ENCODE results near the gene TOMT. TPM values are rescaled to one million over a fixed set of nuclear protein-coding genes. Genes with fewer than 3 reads are reported as not detected.

Gene TOMT
- total and polyA plus RNA-seq, 2 experiments from 2014 or later = not detected

DNA sequence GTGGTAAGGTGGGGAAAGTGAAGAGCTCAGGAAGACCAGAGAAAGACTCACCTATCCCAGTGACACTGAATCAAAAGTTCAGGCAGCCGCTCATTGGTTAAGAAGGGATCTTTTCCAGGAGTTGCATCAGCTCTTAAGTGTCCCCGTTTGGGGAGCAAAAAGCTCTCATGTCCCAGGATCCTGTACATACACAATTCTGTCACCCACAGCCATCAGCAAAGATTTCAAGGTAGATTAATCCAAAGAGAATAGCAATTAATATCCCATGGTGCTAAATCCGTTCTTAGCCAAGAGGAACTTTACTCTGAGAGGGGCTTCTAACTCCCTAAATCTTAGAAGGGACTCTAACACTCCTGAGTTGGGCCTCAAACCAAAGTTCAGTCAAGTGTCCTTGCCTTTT, 49.1 kb downstream of the TOMT start (continued):
- TF ChIP-seq, protein P1, sequence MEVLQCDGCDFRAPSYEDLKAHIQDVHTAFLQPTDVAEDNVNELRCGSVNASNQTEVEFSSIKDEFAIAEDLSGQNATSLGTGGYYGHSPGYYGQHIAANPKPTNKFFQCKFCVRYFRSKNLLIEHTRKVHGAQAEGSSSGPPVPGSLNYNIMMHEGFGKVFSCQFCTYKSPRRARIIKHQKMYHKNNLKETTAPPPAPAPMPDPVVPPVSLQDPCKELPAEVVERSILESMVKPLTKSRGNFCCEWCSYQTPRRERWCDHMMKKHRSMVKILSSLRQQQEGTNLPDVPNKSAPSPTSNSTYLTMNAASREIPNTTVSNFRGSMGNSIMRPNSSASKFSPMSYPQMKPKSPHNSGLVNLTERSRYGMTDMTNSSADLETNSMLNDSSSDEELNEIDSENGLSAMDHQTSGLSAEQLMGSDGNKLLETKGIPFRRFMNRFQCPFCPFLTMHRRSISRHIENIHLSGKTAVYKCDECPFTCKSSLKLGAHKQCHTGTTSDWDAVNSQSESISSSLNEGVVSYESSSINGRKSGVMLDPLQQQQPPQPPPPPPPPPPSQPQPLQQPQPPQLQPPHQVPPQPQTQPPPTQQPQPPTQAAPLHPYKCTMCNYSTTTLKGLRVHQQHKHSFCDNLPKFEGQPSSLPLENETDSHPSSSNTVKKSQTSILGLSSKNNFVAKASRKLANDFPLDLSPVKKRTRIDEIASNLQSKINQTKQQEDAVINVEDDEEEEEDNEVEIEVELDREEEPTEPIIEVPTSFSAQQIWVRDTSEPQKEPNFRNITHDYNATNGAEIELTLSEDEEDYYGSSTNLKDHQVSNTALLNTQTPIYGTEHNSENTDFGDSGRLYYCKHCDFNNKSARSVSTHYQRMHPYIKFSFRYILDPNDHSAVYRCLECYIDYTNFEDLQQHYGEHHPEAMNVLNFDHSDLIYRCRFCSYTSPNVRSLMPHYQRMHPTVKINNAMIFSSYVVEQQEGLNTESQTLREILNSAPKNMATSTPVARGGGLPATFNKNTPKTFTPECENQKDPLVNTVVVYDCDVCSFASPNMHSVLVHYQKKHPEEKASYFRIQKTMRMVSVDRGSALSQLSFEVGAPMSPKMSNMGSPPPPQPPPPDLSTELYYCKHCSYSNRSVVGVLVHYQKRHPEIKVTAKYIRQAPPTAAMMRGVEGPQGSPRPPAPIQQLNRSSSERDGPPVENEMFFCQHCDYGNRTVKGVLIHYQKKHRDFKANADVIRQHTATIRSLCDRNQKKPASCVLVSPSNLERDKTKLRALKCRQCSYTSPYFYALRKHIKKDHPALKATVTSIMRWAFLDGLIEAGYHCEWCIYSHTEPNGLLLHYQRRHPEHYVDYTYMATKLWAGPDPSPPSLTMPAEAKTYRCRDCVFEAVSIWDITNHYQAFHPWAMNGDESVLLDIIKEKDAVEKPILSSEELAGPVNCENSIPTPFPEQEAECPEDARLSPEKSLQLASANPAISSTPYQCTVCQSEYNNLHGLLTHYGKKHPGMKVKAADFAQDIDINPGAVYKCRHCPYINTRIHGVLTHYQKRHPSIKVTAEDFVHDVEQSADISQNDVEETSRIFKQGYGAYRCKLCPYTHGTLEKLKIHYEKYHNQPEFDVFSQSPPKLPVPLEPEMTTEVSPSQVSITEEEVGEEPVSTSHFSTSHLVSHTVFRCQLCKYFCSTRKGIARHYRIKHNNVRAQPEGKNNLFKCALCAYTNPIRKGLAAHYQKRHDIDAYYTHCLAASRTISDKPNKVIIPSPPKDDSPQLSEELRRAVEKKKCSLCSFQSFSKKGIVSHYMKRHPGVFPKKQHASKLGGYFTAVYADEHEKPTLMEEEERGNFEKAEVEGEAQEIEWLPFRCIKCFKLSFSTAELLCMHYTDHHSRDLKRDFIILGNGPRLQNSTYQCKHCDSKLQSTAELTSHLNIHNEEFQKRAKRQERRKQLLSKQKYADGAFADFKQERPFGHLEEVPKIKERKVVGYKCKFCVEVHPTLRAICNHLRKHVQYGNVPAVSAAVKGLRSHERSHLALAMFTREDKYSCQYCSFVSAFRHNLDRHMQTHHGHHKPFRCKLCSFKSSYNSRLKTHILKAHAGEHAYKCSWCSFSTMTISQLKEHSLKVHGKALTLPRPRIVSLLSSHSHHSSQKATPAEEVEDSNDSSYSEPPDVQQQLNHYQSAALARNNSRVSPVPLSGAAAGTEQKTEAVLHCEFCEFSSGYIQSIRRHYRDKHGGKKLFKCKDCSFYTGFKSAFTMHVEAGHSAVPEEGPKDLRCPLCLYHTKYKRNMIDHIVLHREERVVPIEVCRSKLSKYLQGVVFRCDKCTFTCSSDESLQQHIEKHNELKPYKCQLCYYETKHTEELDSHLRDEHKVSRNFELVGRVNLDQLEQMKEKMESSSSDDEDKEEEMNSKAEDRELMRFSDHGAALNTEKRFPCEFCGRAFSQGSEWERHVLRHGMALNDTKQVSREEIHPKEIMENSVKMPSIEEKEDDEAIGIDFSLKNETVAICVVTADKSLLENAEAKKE (CRISPR knock-in tag; IDR thresholded peaks at IDR 0.05) = no peak

- Mint-ChIP-seq H3K36me3 (ENCODE audit: low read depth) (no peaks in the 10 kb centered on the region), H3K4me3 (no peak overlapping the region), H3K9me3 (peaks cover 2% of the 10 kb centered on the region; the same call in 1 of the 3 replicates), H3K27me3 (ENCODE audit: insufficient read depth, low read depth, poor library complexity) (peaks cover 7% of the 10 kb centered on the region), H3K27ac (no peak overlapping the region), H3K4me1 (no peaks in the 10 kb centered on the region)
- Histone ChIP-seq H3K27ac (ENCODE audit: low read depth) (no peak overlapping the region), H3K4me3 (no peak overlapping the region), H3F3A (replicated peaks; ENCODE audit: low read depth) (no peaks in the 10 kb centered on the region), H3K9me2 (ENCODE audit: insufficient read depth) (peaks cover 9% of the 10 kb centered on the region; the same call in 1 of the 2 replicates), H2AFZ (no peak overlapping the region), H3K27me3 (ENCODE audit: insufficient read depth) (no peaks in the 10 kb centered on the region), H3K4me2 (no peak overlapping the region), H3K4me1 (ENCODE audit: insufficient read depth) (no peaks in the 10 kb centered on the region), H3K79me2 (replicated peaks; ENCODE audit: insufficient read depth) (no peaks in the 10 kb centered on the region), H4K20me1 (replicated peaks; ENCODE audit: insufficient read depth) (no peaks in the 10 kb centered on the region), H3K36me3 (ENCODE audit: insufficient read depth) (no peaks in the 10 kb centered on the region)
- ATAC-seq (no peak), DNase-seq (ENCODE audit: low spot score) (no peak)
- TF ChIP-seq, protein P2, sequence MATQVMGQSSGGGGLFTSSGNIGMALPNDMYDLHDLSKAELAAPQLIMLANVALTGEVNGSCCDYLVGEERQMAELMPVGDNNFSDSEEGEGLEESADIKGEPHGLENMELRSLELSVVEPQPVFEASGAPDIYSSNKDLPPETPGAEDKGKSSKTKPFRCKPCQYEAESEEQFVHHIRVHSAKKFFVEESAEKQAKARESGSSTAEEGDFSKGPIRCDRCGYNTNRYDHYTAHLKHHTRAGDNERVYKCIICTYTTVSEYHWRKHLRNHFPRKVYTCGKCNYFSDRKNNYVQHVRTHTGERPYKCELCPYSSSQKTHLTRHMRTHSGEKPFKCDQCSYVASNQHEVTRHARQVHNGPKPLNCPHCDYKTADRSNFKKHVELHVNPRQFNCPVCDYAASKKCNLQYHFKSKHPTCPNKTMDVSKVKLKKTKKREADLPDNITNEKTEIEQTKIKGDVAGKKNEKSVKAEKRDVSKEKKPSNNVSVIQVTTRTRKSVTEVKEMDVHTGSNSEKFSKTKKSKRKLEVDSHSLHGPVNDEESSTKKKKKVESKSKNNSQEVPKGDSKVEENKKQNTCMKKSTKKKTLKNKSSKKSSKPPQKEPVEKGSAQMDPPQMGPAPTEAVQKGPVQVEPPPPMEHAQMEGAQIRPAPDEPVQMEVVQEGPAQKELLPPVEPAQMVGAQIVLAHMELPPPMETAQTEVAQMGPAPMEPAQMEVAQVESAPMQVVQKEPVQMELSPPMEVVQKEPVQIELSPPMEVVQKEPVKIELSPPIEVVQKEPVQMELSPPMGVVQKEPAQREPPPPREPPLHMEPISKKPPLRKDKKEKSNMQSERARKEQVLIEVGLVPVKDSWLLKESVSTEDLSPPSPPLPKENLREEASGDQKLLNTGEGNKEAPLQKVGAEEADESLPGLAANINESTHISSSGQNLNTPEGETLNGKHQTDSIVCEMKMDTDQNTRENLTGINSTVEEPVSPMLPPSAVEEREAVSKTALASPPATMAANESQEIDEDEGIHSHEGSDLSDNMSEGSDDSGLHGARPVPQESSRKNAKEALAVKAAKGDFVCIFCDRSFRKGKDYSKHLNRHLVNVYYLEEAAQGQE (IDR thresholded peaks at IDR 0.05; ENCODE audit: unreplicated experiment) = no peak
- TF ChIP-seq, protein P1 (CRISPR knock-in tag; IDR thresholded peaks at IDR 0.05) = no peak
- no peak for TF ChIP-seq NANOG (IDR thresholded peaks at IDR 0.05; ENCODE audit: borderline replicate concordance)
- no peak for TF ChIP-seq CREB1 (CRISPR knock-in tag; IDR thresholded peaks at IDR 0.05; ENCODE audit: low read depth)
- no peak for TF ChIP-seq JUNB (IDR thresholded peaks at IDR 0.05; ENCODE audit: unreplicated experiment)
- no peak for TF ChIP-seq ZNF114 (CRISPR knock-in tag; IDR thresholded peaks at IDR 0.05)
Measured at GRCh38 chr11:72155751-72156150, 50.0 kb downstream of the TOMT start.

Data from GM23338 (cell line).